GM12873 (cell line): ENCODE measurements around the gene ARID1B.

Source experiments
- CTCF ChIP-seq: IDR thresholded peaks from 2 replicates; pipeline ENCODE4 v1.5.1; 2012; ENCODE audit warnings: low read depth, mild to moderate bottlenecking, moderate library complexity, low read length, control low read depth; ENCODE audit not compliant: insufficient read depth; ENCODE audit errors: missing control alignments

The ARID1B gene

GRCh38 chr6:156857573-156857972, 80.4 kb downstream of the ARID1B start:
- no peak for TF ChIP-seq CTCF

- TF ChIP-seq CTCF = no peak
Measured at GRCh38 chr6:156859686-156860085, 82.5 kb downstream of the ARID1B start.

- no peak for TF ChIP-seq CTCF
Measured at GRCh38 chr6:156862711-156863110, 85.5 kb downstream of the ARID1B start.

GRCh38 chr6:156863504-156863903, 86.3 kb downstream of the ARID1B start:
- TF ChIP-seq CTCF = no peak

- TF ChIP-seq CTCF = no peak
Measured at GRCh38 chr6:156864557-156864956, 87.4 kb downstream of the ARID1B start.

- no peak for TF ChIP-seq CTCF
Measured at GRCh38 chr6:156865019-156865629, 87.9 kb downstream of the ARID1B start.

- TF ChIP-seq CTCF = no peak
Measured at GRCh38 chr6:156866220-156867015, 89.2 kb downstream of the ARID1B start.
